GM21360 (cell line): ENCODE data around the gene TTLL11.

Experiments
- ATAC-seq: cut with Tn5 transposase; IDR thresholded peaks from one replicate; pipeline ENCODE4 v1.9.1; 2021; ENCODE audit warnings: mild to moderate bottlenecking, moderate library complexity; ENCODE audit not compliant: unreplicated experiment

Gene TTLL11

GRCh38 chr9:122110100-122110833 is 17.2 kb upstream of the TTLL11 start:
- ATAC-seq, result no peak

DNA sequence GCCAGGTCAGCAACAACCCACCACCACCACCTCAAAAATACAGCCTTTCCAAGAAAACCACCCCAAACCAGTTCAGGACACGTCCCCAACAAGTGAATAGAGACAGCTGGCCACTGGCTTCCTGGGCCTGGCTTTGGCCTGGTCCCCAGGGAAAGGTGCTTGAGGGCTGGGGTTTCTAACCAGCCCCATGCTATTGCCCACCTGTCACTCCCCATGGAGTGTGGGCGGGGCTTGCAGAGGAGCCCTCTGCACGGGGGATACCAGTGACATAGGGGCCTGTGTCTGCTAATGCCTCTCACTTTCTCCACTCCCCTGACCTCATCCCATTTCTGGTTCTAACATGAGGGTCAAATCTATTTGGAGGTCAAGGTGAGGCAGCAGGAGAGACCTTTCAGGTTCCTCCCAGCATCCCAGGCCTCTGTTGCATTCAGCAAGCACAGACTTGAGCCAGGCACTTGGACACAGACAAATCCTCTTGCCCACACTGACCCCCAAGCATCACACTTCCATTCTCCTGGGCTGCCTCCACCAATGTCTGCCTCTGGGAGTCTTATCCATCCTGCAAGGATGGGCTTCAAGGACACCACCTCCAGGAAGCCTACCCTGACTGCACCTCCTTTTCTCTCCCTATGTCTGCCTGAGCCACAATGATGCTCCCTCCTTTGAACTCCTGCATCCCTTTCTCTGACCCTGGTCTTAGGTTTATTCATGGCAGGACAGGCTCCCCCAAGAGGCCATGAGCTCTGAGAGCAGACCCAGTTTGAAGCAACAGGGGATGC is 16.1 kb upstream of the TTLL11 start:
- ATAC-seq, result no peak

GRCh38 chr9:122107291-122107805 is 14.2 kb upstream of the TTLL11 start:
- no peak for ATAC-seq

GRCh38 chr9:122106576-122106975 is 13.5 kb upstream of the TTLL11 start:
- ATAC-seq, result no peak

GRCh38 chr9:122103985-122104384 is 10.9 kb upstream of the TTLL11 start:
- ATAC-seq, result no peak

DNA sequence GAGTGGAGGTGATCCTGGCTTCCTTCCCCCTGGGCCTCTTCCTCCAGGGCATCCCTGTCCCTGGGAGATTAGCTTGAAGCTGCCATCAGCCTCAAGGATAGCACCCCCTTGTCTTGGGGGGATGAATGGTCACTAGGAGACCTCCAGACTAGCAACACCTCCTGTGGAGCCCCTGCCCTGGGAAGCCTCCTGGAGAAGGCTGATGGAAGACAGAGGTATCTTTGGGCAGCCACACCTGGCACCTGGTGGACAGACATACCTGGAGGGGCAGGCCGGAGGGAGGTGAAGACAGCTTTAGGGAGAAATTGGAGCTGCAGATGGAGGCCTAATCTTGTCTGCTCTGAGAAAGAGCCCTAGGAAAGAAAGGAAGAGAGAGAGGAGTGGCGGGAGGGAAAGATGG is 9.0 kb upstream of the TTLL11 start:
- ATAC-seq, result no peak

DNA sequence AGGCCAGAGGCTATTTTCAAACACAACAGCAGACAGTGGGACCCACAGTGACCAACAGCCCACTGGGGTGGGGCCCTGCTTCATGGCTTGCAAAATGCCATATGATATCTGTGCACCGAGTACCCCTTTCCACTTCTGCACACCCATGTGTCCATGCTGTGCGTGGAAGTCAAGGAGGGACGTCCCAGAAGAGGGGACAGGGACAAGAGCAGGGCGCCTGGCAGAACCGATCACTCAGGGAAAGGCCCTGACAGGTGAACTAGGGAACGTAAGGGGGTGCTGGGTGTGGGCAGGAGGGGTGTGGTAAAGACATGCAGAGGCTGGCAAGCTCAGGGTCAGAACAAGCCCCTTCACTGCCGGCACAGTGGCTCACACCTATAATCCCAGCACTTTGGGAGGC is 7.6 kb upstream of the TTLL11 start:
- no peak for ATAC-seq

GRCh38 chr9:122099271-122099869 is 6.3 kb upstream of the TTLL11 start:
- peak; percentile 75 for ATAC-seq

DNA sequence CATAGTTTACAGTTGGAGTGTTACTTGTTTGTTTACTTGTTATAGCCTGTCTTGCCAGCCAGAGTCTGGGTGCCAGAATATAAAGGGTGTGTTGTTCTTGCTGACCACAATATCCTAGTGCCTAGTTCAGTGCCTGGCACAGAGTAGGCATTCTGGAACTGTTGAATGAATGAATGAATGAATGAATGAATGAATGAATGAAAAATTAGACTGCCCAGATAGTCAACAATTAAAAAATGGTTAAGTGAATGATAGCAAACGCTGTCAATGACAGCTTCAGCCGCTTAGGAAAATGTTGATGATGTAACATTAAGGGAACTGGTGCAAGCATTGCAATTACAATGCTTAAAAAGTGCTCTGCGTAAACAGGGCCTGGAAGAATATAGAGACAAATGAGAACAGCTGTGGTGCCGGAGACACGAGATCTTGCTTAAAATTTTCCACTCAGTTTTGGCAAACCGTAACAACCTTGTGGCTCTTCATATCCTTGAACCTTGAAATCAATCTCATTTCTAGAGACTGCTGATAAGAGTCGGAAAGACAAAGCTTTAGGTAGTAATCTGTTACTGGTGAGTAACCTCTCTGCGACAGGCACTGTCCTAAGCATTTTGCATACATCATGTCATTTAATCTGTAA is 4.7 kb upstream of the TTLL11 start:
- ATAC-seq, result no peak

DNA sequence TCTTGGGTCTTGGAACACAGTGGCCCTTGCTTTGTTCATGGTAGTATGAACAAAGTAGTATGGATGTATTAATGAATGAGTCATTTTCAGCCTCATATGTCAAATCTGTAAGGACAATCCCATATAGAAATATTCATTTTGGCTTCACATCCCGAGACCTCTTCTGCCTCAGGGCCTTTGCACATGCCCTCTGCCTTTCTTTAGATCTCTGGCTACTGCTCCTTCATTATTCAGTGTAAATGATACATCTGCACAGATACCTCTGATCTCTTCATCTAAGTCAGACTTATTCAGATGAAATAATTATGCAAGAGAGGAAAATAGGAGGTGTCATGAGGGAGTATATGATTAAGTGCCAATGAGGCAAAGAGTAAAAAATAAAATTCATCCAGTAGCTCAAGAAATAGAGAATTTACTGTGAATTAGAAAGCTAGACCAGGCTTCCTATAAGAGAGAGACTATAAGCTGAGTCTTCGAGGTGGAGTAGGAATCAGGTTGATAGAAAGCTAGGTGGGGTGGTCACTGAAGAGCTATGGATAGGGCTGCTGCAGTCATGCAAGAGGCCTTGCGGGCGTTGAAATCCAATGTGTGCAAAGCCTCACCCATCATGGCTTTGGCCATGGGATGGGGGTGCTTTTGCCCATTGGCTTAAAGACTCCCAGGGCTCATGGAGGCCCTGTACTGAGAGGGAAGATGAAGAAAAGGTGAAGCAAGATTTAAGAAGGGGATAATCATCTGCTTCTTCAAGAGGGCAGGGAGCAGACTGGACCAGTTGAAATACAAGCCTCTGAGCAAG is 3.7 kb upstream of the TTLL11 start:
- ATAC-seq, result no peak

DNA sequence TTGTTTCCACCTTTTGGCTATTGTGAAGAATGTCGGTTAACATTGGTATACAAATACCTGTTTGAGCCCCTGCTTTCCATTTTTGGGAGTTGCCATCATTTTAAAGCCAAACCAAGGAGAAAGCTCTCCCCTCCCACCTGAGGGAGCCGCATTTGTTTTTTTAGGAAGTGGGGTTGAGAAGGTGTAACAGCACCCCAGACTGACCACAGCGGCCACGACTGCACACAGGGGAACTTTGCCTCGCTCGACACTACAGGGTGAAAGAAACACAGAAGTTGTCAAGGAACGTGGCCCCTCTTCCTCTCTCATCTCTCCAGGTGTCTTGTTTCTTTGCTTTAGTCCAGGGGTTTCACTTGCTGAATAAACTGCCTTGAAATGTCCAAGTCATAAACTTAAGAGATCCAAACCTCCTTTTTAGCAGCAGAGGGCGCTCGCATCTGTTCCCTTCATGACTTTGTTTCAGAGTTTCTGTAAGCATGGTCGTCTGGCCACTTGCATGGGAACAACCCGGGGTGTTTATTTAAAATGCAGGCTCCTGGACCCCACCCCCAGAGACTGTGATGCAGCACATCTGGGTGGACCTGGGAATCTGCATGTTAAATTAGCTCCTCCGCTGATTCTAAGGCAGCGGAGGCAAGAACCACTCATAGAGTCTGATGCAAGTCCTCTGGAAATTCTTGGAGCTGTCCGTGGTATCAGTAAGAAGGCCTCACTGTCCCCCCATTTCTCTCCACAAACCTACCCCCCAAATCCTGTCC is 2.1 kb upstream of the TTLL11 start:
- no peak for ATAC-seq

DNA sequence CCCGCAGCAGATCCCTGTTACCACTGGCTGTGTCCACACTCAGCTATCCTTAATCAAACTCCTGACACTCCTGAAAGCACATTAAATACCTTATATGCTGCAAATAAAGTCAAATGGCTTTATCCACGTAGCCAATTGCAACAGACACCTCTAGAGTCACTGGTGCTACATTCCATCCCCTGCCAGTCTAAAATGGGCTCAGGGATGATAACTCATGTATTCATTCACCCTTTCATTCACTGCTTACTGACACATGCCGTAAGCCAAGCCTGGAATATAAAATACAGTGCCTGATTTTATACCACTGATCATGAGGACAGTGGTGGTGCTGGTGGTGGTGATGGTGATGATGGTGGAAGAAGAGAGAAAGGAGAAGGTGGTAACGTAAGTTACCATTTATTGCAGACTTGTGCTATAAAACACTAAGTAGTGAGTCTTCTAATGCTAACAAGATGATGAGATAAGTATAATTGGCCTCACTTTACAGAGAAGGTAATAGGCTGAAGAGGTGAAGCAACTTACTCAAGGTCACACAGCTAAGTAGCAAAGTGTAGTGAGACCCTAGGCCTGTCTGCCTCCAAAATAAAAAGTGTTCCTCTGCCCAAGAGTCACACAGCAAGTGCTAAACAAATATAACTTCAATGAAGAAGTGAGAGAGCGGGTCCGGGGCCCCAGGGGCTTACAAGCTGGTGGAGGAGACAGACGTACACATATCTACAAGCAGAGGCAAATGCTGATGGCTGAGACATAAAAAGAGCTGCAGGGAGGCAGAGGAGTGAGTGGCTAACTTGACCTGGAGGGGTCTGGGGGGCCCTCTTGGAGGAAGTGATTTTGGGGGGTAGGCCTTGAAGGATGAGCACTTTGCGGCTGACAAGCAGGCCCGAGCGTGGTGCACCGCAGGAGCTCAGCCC is 1.2 kb downstream of the TTLL11 start:
- no peak for ATAC-seq

DNA sequence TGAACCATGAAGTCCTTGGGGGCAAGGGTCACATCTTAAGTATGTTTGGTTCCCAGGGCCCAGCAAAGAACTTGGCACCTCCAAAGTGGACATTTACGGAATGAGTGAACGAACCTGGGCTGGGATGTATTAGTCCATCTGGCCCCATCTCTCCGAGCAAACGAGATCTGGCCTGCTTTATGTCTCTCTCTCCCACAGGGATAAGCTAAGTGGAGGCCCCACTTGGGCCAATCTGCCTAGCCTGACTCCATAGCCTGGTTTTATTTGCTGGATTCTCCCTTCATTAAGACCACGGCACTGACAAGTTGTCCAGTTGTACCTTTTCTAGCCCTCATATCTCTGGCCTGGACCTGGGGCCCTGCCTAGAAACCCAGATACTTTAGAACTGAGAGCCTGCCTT is 2.1 kb downstream of the TTLL11 start:
- no peak for ATAC-seq

- no peak for ATAC-seq
Observed at GRCh38 chr9:122090287-122090883, 2.7 kb downstream of the TTLL11 start.

DNA sequence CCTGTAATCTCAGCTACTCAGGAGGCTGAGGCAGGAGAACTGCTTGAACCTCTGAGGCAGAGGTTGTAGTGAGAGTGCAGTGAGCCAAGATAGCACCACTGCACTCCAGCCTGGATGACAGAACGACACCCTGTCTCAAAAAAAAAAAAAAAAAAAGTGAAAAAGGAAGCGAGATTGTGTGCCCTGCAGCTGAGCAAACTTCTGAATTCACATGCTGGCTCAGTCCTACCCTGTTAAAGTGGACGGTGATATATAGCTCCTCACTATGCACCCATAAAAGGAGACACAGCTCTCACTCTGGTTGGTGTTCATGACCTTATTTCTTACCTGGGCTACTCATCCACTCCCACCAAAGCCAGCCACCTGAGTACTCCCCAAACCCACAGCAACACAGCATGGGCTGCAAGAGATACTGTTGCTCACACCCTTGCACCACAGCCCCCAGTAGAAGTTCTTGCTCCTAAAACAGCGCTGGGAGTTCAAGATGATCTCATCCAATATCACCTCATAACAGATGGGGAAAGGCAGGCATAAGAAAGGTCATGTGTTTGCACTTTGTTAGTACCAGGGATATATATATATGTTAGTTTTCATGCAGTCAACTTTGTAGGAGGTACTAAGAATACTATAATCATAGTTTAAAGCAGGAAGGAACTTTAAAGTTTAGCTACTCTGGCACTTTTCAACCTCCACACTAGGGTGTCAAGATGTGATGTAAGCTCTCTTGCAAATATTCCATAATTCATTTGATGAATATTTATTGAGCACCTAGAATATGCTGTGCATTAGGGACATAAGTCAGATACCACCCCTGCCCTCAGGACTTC is 4.0 kb downstream of the TTLL11 start:
- ATAC-seq, result no peak

DNA sequence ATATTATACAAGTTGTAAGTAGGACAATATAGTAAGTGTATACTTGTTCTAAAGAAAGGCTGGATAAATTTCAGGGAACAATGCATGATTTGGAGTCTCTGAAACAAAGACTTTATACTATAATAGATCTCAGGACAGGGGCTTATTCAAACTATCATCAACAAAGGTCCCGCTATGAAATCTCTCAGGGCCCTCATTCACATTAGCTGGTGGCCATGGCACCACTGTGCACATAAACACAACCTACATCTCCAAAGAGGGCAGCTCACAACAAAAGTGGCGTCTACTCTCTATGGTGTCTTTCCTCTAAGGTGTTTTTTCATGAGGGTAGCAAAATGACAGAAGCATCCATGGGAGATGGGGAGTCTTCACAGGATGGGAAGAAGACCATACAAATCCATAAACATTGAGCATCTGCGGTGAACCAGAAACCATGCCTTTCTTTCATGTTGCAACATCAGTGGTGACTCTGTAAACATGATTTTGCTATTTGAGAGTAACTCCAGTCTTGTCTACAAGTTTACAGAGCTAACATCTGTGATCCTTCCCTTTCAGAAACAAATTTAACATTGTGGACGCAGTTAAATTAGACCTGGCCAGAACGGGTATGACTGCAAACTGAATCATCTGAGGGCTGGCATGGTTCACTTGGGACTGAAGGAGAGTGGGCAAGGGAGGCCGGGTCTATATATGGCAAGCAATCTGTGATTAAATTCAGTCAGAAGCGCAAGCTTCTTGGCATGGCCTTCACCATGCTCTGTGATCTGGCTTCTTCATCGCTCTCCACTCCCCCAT is 5.5 kb downstream of the TTLL11 start:
- ATAC-seq, result no peak

- ATAC-seq, result no peak
Observed at GRCh38 chr9:122086873-122087272, 6.2 kb downstream of the TTLL11 start.
